Measurements from ENCODE around the gene MNS1. TPM values are rescaled to one million over a fixed set of nuclear protein-coding genes. Genes with fewer than 3 reads are reported as not detected.

Gene MNS1
- total RNA-seq, 3 donors from 2014 or later (not counting 1 experiment from before 2014, with no cell fraction given), result 0.52 TPM; not detected in 2

DNA sequence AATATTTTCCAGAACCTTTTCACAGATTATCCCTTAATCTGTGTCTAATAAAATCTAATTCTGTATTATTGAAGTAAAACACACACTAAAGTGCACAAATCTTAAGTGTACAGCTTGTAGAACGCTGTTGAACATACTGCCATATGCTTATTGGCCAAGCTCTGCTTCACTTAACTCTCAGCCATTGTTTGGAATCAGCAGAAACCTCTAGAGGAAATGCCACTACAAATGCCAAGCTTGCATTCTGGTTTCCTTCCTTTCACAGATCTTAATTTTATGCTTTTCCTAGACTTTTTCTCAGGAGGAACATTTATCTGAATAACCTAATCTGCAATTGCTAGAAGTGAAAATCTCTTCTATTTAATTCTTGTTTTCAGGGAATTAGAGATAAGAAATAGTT lies 10.1 kb downstream of the MNS1 start:
- Mint-ChIP-seq H3K27ac (no peak overlapping the region), H3K4me3 (no peak overlapping the region), H3K36me3 (no peaks in the 10 kb centered on the region)

DNA sequence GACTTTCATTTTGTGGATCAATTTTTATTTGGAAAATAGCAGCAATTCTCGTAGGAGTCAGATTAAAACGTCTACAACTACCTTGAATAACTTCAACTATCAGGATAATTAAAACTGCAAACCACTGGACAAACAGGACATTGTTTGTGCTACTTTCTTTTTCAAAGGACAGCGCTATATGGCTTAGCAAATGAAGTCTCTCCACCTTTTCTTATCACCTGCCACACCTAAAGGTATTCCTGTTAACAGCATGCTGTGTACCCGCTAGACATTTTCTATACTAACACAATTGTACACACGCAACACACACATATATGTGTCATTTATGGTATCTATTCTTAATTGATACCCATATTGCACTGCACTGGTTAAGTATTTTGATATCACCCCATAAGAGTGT lies 19.2 kb downstream of the MNS1 start:
- Mint-ChIP-seq H3K36me3 (no peaks in the 10 kb centered on the region), H3K9me3 (no peaks in the 10 kb centered on the region), H3K27me3 (ENCODE audit: low read depth in 2 of 2) (no peaks in the 10 kb centered on the region), H3K27ac (no peak overlapping the region), H3K4me3 (no peak overlapping the region), H3K4me1 (no peaks in the 10 kb centered on the region)
- H3K27me3 ChIP-seq (ENCODE audit: control insufficient read depth, insufficient read depth, low read length), result no peaks in the 10 kb centered on the region
- 95% methylated on average over 4 of the region's 5 CpGs for WGBS (ENCODE audit: insufficient coverage)
- no peaks in the 10 kb centered on the region for H3K4me1 ChIP-seq (ENCODE audit: control insufficient read depth, insufficient read depth, low read length)
- no peaks in the 10 kb centered on the region for H3K36me3 ChIP-seq (ENCODE audit: control insufficient read depth, insufficient read depth, low read length)
- DNase-seq (no peak), ATAC-seq (no peak)
- TF ChIP-seq, protein P1, sequence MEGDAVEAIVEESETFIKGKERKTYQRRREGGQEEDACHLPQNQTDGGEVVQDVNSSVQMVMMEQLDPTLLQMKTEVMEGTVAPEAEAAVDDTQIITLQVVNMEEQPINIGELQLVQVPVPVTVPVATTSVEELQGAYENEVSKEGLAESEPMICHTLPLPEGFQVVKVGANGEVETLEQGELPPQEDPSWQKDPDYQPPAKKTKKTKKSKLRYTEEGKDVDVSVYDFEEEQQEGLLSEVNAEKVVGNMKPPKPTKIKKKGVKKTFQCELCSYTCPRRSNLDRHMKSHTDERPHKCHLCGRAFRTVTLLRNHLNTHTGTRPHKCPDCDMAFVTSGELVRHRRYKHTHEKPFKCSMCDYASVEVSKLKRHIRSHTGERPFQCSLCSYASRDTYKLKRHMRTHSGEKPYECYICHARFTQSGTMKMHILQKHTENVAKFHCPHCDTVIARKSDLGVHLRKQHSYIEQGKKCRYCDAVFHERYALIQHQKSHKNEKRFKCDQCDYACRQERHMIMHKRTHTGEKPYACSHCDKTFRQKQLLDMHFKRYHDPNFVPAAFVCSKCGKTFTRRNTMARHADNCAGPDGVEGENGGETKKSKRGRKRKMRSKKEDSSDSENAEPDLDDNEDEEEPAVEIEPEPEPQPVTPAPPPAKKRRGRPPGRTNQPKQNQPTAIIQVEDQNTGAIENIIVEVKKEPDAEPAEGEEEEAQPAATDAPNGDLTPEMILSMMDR (IDR thresholded peaks at IDR 0.05), result no peak
- no peak overlapping the region for H3K27ac ChIP-seq (ENCODE audit: low read length)
- no peaks in the 10 kb centered on the region for H3K9me3 ChIP-seq (ENCODE audit: control insufficient read depth, insufficient read depth, low read length)
- intact Hi-C loops (cut with micrococcal nuclease), result no loop called here
- H3K4me3 ChIP-seq (ENCODE audit: low read length), result no peak overlapping the region

More for the DNA sequence above, 10.1 kb downstream of the MNS1 start:
- TF ChIP-seq, protein P1 (IDR thresholded peaks at IDR 0.05), result no peak
- Mint-ChIP-seq H3K4me1 (no peaks in the 10 kb centered on the region), H3K9me3 (no peaks in the 10 kb centered on the region), H3K27me3 (ENCODE audit: low read depth in 2 of 2) (no peaks in the 10 kb centered on the region)
- 67% methylated on average over 1 of the region's 1 CpG for WGBS (ENCODE audit: insufficient coverage)
- Histone ChIP-seq H3K4me1 (ENCODE audit: control insufficient read depth, insufficient read depth, low read length) (no peaks in the 10 kb centered on the region), H3K27me3 (ENCODE audit: control insufficient read depth, insufficient read depth, low read length) (no peaks in the 10 kb centered on the region), H3K4me3 (ENCODE audit: low read length) (no peak overlapping the region), H3K36me3 (ENCODE audit: control insufficient read depth, insufficient read depth, low read length) (no peaks in the 10 kb centered on the region), H3K9me3 (ENCODE audit: control insufficient read depth, insufficient read depth, low read length) (no peaks in the 10 kb centered on the region), H3K27ac (ENCODE audit: low read length) (no peak overlapping the region)
- ATAC-seq (no peak), DNase-seq (no peak)
- intact Hi-C loops (cut with micrococcal nuclease), result no loop called here

DNA sequence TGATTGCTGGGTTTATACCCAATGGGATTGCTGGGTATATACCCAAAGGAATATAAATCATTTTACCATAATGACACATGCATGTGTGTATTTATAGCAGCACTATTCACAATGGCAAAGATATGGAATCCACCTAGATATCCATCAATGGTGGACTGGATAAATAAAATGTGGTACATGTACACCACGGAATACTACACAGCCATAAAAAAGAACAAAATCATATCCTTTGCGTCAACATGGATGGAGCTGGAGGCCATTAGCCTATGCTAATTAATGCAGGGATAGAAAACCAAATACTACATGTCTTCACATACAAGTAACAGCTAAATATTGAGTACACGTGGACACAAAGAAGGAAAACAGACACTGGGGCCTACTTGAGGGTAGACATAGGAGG lies 22.6 kb downstream of the MNS1 start:
- Histone ChIP-seq H3K4me1 (ENCODE audit: control insufficient read depth, insufficient read depth, low read length) (no peaks in the 10 kb centered on the region), H3K27me3 (ENCODE audit: control insufficient read depth, insufficient read depth, low read length) (no peaks in the 10 kb centered on the region), H3K36me3 (ENCODE audit: control insufficient read depth, insufficient read depth, low read length) (no peaks in the 10 kb centered on the region), H3K27ac (ENCODE audit: low read length) (no peak overlapping the region), H3K4me3 (ENCODE audit: low read length) (no peak overlapping the region), H3K9me3 (ENCODE audit: control insufficient read depth, insufficient read depth, low read length) (no peaks in the 10 kb centered on the region)
- TF ChIP-seq, protein P1 (IDR thresholded peaks at IDR 0.05), result no peak
- Mint-ChIP-seq H3K27me3 (ENCODE audit: low read depth in 2 of 2) (no peaks in the 10 kb centered on the region), H3K36me3 (no peaks in the 10 kb centered on the region), H3K9me3 (no peaks in the 10 kb centered on the region), H3K4me3 (no peak overlapping the region), H3K4me1 (no peaks in the 10 kb centered on the region), H3K27ac (no peak overlapping the region)
- WGBS (ENCODE audit: insufficient coverage), result 100% methylated on average over 1 of the region's 3 CpGs
- no peak for DNase-seq
- intact Hi-C loops (cut with micrococcal nuclease), result no loop called here
- ATAC-seq, result no peak

DNA sequence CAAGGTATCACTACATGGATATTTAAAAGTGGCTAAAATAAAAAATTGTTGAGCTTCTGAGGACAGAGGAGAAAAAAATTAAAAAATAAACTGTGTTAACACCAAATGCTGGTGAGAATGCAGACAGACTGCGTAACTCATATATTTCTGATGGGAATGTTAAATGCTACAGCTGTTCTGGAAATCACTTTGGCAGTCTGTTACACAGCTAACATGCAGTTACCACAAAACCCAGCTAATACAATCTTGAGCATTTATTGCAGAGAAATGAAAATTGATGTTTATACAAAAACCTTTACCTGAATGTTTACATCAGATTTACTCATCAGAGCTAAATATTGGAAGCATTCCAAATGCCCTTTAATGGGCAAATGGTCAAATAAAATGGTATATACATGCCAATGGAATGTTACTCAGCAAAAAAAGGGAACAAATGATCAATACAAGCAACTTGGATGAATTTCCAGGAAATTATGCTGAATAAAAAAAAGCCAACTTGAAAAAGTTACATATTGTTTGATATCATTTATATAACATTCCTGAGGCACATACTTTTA lies 24.6 kb downstream of the MNS1 start:
- no peak for ATAC-seq
- Mint-ChIP-seq H3K27me3 (ENCODE audit: low read depth in 2 of 2) (no peaks in the 10 kb centered on the region), H3K4me3 (no peak overlapping the region), H3K27ac (no peak overlapping the region), H3K36me3 (no peaks in the 10 kb centered on the region), H3K4me1 (no peaks in the 10 kb centered on the region), H3K9me3 (no peaks in the 10 kb centered on the region)
- no peak for DNase-seq
- Histone ChIP-seq H3K36me3 (ENCODE audit: control insufficient read depth, insufficient read depth, low read length) (no peaks in the 10 kb centered on the region), H3K4me3 (ENCODE audit: low read length) (no peak overlapping the region), H3K4me1 (ENCODE audit: control insufficient read depth, insufficient read depth, low read length) (no peaks in the 10 kb centered on the region), H3K27ac (ENCODE audit: low read length) (no peak overlapping the region), H3K9me3 (ENCODE audit: control insufficient read depth, insufficient read depth, low read length) (no peaks in the 10 kb centered on the region), H3K27me3 (ENCODE audit: control insufficient read depth, insufficient read depth, low read length) (no peaks in the 10 kb centered on the region)
- TF ChIP-seq, protein P1 (IDR thresholded peaks at IDR 0.05), result no peak
- intact Hi-C loops (cut with micrococcal nuclease), result no loop called here
- WGBS (ENCODE audit: insufficient coverage), result 83% methylated on average over 1 of the region's 1 CpG
